Choroid plexus epithelial cell (primary cell): Measurements from ENCODE around the gene DENND1B.

ENCODE experiments used
- DNase-seq: peaks from one replicate; pipeline ENCODE4 v3.0.0-alpha.2; 2010; ENCODE audit warnings: low read depth
- H3K4me3 ChIP-seq: 2 replicates; pipeline ENCODE4 v1.5.1; 2011; ENCODE audit warnings: low read depth, mild to moderate bottlenecking, control low read depth, low read length, moderate library complexity
- TF ChIP-seq, protein P1 (sequence below): conservative IDR thresholded peaks from 2 replicates; pipeline ENCODE4 v1.5.1; 2011; ENCODE audit warnings: low read depth, mild to moderate bottlenecking, control low read depth, inconsistent platforms, low read length, moderate library complexity

Gene DENND1B

DNA sequence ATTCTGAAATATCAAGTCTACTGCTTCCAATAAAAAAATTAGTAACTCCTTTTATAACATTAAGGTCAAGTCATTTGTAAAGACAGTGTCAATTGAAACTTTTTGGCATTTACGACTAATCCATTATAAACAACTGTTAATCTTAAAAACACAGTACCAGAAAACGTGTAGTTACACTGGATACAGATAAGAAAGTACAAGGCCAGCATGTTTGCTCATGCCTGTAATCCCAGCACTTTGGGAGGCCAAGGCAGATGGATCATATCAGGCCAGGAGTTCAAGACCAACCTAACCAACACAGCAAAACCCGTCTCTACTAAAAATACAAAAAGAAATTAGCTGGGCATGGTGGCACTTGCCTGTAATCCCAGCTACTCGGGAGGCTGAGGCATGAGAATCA, 29.4 kb downstream of the DENND1B start:
- DNase-seq = no peak
- H3K4me3 ChIP-seq = no peak overlapping the region
- TF ChIP-seq, protein P1, sequence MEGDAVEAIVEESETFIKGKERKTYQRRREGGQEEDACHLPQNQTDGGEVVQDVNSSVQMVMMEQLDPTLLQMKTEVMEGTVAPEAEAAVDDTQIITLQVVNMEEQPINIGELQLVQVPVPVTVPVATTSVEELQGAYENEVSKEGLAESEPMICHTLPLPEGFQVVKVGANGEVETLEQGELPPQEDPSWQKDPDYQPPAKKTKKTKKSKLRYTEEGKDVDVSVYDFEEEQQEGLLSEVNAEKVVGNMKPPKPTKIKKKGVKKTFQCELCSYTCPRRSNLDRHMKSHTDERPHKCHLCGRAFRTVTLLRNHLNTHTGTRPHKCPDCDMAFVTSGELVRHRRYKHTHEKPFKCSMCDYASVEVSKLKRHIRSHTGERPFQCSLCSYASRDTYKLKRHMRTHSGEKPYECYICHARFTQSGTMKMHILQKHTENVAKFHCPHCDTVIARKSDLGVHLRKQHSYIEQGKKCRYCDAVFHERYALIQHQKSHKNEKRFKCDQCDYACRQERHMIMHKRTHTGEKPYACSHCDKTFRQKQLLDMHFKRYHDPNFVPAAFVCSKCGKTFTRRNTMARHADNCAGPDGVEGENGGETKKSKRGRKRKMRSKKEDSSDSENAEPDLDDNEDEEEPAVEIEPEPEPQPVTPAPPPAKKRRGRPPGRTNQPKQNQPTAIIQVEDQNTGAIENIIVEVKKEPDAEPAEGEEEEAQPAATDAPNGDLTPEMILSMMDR = no peak

DNA sequence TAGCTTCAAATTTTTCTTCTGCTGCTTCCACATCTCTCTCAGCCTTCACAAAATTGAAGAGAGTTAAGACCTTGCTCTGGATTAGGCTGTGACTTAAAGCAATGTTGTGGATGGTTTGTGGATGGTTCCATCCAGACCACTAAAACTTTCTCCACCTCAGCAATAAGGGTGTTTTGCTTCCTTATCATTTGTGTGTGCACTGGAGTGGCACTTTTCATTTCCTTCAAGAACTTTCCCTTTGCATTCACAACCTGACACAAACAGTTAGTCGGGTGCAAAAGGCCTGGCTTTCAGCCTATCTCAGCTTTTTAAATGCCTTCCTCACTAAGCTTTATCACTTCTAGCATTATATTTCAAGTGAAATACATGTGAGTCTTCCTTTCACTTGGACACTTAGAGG, 30.3 kb downstream of the DENND1B start:
- DNase-seq = no peak
- H3K4me3 ChIP-seq = no peak overlapping the region
- TF ChIP-seq, protein P1 = no peak

DNA sequence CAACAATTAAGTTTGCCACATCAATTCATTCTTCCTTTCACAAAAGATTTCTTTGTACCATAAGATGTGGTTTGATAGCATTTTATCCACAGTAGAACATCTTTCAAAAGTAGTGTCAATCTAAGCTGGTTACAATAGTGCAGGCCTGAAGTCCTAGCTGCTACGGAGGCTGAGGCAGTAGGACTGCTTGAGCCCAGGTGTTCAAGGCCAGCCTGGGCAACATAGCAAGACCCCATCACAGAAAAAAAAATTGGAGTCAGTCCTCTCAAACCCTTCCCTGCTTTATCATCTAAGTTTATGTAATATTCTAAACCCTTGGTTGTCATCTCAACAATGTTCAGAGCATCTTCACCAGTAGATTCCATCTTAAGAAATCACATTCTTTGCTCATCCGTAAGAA, 31.7 kb downstream of the DENND1B start:
- TF ChIP-seq, protein P1 = no peak
- no peak overlapping the region for H3K4me3 ChIP-seq
- no peak for DNase-seq

DNA sequence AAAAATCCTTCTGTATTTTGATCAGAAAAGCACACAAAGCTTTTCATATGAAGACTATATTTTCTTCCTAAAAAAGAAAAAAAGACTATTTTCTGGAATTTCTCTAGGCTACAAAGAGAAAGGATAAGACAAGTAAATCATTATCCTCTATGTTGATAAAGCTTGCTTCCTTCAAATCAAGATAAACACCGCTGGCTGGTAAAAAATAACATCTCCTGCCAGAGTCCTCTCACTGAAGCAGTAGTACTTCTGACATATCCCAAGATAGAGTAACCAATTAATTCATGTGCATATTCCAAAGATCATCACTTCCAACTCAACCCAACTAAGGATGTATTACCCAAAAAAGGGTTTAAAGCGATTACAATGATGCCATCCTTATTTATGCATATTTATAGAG, 34.3 kb downstream of the DENND1B start:
- no peak overlapping the region for H3K4me3 ChIP-seq
- TF ChIP-seq, protein P1 = no peak
- DNase-seq = no peak

DNA sequence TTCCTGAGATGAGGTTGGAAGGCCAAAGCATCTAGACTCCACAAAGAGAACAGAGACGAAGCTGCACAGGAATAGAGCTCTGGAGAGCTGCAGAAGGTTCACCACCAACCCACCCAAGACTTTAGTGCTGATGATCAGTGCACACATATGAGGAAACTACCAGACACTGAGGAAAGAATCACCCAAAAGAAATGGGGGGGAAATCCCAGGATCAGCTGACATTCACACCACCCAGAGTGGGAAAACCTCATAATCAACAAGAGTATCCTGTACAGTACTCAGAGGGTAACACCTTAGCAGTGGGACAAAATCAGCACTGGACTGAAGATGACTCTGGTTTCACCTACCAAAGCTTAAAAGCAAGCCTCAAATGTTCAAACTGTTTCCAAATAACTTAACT, 36.4 kb downstream of the DENND1B start:
- no peak overlapping the region for H3K4me3 ChIP-seq
- DNase-seq = no peak

DNA sequence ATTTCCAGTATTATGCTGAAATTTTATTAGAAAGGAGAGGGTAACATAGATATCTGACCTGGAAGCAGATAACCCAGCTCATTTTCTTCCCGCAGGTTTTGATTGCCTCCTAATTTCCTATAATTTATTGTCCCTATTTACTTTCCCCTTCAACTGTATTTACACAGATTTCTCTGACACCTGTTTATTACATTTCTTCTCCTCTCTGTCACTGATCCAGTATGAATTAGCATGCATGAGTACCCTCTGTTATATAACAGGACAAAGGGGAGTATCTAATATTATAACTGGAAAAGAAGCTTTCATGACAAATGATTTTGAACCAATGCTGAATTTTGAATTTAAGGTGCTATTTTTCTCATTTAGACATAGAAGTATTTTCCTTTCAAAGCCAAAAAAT, 37.4 kb downstream of the DENND1B start:
- H3K4me3 ChIP-seq = no peak overlapping the region
- TF ChIP-seq, protein P1 = no peak
- DNase-seq = no peak

More for the DNA sequence above, 36.4 kb downstream of the DENND1B start:
- TF ChIP-seq, protein P1 = no peak

DNA sequence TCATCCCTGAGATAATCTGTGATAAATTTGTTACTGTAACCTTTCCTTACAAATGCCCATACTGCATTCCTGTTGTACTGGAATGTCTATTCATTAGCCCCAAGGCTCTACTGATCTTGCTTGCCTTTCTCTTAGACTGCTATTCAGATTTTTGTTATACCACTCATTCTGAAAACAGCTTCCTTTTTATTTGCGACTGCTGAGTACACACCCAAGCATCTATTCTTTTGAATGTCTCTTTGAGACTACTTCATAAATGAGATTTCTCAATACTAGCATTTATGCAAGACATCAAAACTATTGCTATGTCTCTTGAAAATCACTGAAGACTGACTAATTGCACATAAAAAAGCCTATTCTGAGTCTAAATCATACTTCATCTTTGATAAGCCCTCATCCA, 38.6 kb downstream of the DENND1B start:
- TF ChIP-seq, protein P1 = no peak
- no peak overlapping the region for H3K4me3 ChIP-seq
- DNase-seq = peak; percentile 24
